ENCODE measurements around the gene GABRG3.

GRCh38 chr15:27487846-27488245 is 516.9 kb downstream of the GABRG3 start:
- TF ChIP-seq CTCF (IDR thresholded peaks at IDR 0.05) (no peak), POLR2AphosphoS5 (IDR thresholded peaks at IDR 0.05) (no peak), EP300 (IDR thresholded peaks at IDR 0.05) (no peak)
